Measurements from ENCODE around the gene ZSCAN10. TPM values are rescaled to one million over a fixed set of nuclear protein-coding genes. Genes with fewer than 3 reads are reported as not detected.

The ZSCAN10 gene
- total and polyA plus RNA-seq, 2 of the 13 experiments (the other 11 are each of a cell fraction or from before 2014, with no cell fraction given): not detected

DNA sequence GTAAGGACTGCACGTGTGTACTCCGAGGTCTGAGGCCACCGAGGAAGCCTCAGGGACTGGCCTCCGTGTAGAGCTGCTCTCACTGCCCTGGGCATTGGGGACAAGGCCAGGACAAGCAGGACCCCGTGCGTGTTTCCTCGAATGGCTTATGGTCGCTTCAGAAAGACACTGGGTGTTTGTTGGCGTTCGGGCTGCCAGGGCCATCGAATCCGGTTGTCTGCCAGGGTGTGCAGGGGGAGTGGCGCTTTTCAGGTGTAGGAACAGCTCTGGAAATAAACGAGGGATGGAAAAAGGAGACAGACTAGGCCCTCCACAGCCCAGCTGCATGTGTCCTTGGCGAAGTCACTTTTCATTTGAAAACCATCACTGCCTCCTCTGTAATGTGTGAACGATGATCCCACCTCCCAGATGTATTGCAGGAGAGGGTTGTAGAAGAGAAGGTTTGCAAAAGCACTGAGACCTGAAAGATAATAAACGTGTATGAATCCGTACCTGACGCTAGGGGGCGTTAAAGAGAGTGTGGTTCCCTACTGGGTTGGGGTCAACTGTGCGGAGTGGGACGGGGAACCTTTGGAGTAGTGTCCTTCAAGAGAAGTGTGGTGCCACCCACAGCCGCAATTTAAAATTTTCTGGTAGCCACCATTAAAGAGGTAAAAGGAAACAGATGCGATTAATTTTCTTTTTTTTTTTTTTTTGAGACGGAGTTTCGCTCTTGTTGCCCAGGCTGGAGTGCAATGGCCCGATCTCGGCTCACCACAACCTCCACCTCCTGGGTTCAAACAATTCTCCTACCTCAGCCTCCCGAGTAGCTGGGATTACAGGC lies 2.1 kb upstream of the ZSCAN10 start (continued):
- TF ChIP-seq, protein P1, sequence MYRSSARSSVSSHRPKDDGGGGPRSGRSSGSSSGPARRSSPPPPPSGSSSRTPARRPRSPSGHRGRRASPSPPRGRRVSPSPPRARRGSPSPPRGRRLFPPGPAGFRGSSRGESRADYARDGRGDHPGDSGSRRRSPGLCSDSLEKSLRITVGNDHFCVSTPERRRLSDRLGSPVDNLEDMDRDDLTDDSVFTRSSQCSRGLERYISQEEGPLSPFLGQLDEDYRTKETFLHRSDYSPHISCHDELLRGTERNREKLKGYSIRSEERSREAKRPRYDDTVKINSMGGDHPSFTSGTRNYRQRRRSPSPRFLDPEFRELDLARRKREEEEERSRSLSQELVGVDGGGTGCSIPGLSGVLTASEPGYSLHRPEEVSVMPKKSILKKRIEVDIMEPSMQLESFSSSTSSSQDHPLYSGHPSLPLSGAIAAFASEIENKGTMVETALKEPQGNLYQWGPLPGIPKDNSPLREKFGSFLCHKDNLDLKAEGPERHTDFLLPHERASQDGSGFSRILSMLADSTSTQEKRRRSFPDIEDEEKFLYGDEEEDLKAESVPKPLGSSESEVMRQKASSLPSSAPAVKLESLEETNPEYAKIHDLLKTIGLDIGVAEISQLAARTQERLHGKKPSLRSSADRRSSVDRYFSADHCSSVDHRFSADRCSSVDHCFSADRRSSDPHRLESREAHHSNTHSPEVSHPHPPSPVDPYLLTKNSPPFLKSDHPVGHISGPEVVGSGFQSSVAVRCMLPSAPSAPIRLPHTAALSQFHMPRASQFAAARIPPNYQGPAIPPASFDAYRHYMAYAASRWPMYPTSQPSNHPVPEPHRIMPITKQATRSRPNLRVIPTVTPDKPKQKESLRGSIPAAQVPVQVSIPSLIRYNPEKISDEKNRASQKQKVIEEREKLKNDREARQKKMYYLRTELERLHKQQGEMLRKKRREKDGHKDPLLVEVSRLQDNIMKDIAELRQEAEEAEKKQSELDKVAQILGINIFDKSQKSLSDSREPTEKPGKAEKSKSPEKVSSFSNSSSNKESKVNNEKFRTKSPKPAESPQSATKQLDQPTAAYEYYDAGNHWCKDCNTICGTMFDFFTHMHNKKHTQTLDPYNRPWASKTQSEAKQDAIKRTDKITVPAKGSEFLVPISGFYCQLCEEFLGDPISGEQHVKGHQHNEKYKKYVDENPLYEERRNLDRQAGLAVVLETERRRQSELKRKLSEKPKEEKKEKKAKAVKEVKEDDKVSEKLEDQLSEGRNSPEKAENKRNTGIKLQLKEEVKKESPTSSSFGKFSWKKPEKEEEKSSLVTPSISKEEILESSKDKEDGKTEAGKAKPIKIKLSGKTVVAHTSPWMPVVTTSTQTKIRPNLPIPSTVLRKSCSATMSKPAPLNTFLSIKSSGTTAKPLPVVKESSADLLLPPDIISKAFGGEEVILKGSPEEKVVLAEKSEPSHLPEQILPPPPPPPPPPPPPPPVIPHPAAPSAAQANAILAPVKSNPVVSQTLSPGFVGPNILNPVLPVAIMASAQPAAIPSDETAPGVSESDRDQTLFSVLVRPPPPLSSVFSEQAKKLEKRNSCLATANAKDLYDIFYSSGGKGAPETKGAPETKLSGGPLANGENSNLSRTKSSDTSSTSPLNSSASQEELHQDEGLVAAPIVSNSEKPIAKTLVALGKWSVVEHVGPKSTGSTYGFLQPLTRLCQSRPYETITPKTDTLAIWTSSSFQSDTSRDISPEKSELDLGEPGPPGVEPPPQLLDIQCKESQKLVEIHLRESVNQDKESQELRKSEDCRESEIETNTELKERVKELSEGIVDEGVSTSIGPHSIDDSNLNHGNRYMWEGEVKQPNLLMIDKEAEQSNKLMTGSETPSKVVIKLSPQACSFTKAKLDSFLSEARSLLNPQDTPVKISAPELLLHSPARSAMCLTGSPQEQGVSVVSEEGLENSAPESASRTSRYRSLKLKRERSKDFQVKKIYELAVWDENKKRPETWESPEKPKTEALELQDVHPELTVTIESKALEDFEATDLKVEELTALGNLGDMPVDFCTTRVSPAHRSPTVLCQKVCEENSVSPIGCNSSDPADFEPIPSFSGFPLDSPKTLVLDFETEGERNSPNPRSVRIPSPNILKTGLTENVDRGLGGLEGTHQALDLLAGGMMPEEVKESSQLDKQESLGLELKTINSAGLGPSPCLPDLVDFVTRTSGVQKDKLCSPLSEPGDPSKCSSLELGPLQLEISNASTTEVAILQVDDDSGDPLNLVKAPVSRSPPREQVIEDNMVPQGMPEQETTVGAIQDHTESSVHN (CRISPR knock-in tag; IDR thresholded peaks at IDR 0.05): no peak
